Endothelial cell of umbilical vein (primary cell): ENCODE measurements around the gene STK38L. TPM values are rescaled to one million over a fixed set of nuclear protein-coding genes. Genes with fewer than 3 reads are reported as not detected.

Experiments
- Bru-seq: library from RNA; stranded (reverse); fragments of 400-500 nt; gene quantifications from one replicate; lab custom pipeline; 2021; lab: Mats Ljungman, UMichigan
- BruChase-seq, 2 experiments: library from RNA; stranded (reverse); fragments of 400-500 nt; gene quantifications; one replicate each; lab custom pipeline; 2021; lab: Mats Ljungman, UMichigan
- BruUV-seq: library from RNA; stranded (reverse); fragments of 400-500 nt; replicated peaks from 2 replicates; lab custom pipeline; 2021; lab: Mats Ljungman, UMichigan
- CTCF ChIA-PET: fragments of 300-600, 350-600 bp; sonication (Branson Sonifier 250); formaldehyde crosslinking; loops from one replicate; lab custom pipeline; 2021; ENCODE audit warnings: antibody characterized with exemption, inconsistent platforms; lab: Charles Lee
- POLR2A ChIA-PET: fragments of 300-600, 350-600 bp; sonication (Branson Sonifier 250); formaldehyde crosslinking; loops from one replicate; lab custom pipeline; 2021; ENCODE audit warnings: antibody characterized with exemption, inconsistent platforms; lab: Charles Lee
- DNase-seq: peaks from one replicate; pipeline ENCODE4 v3.0.0-alpha.2; 2011; ENCODE audit warnings: low read depth, low spot score
- FAIRE-seq: peaks from 2 replicates; lab custom pipeline; 2011; peaks lifted over from hg19 to GRCh38; lab: Jason Lieb, UNC
- H2AFZ ChIP-seq: 2 replicates; pipeline ENCODE4 v1.6.0; 2012; ENCODE audit warnings: low read depth, low read length, control low read depth, inconsistent platforms
- H3K27ac ChIP-seq: 2 replicates; pipeline ENCODE4 v1.5.1; 2011; ENCODE audit warnings: low read depth, mild to moderate bottlenecking, control low read depth, low read length, moderate library complexity; ENCODE audit not compliant: insufficient read depth
- H3K27me3 ChIP-seq, 2 experiments: 2 replicates each; pipeline versions ENCODE4 v1.6.0 to v1.6.1; 2011; ENCODE audit warnings: low read length in 2 of 2, mixed read lengths in 1 of 2; ENCODE audit not compliant: control insufficient read depth in 2 of 2, insufficient read depth in 2 of 2
- H3K36me3 ChIP-seq, 2 experiments: 2 replicates in 1 of 2; 3 replicates in 1 of 2; pipeline ENCODE4 v1.5.1; 2011; ENCODE audit warnings: low read length in 2 of 2, mild to moderate bottlenecking in 1 of 2, moderate library complexity in 1 of 2; ENCODE audit not compliant: control insufficient read depth in 2 of 2, insufficient read depth in 2 of 2; ENCODE audit errors: extremely low read depth in 1 of 2
- H3K4me1 ChIP-seq: 3 replicates; pipeline ENCODE4 v1.5.1; 2011; ENCODE audit warnings: mild to moderate bottlenecking, low read length; ENCODE audit not compliant: control insufficient read depth, insufficient read depth; ENCODE audit errors: extremely low read depth
- H3K4me2 ChIP-seq: 2 replicates; pipeline ENCODE4 v1.6.1; 2011; ENCODE audit warnings: low read length, control low read depth, mixed read lengths; ENCODE audit not compliant: insufficient read depth
- H3K4me3 ChIP-seq, 3 experiments: fragments of 200-600 bp in 1 of 3; sonication (generic), shearing (Covaris generic) in 1 of 3; replicated peaks in 1 of 3; 2 replicates each; pipeline ENCODE4 v1.5.1; 2011 to 2016; ENCODE audit warnings: control low read depth in 3 of 3, low read length in 3 of 3, mild to moderate bottlenecking in 2 of 3, inconsistent platforms in 1 of 3, low read depth in 1 of 3, moderate library complexity in 1 of 3; ENCODE audit not compliant: insufficient read depth in 1 of 3
- H3K79me2 ChIP-seq: 2 replicates; pipeline ENCODE4 v1.6.0; 2012; ENCODE audit warnings: low read length, inconsistent platforms; ENCODE audit not compliant: control insufficient read depth, insufficient read depth
- H3K9ac ChIP-seq: replicated peaks from 2 replicates; pipeline ENCODE3; 2011; ENCODE audit warnings: low read length, control low read depth; ENCODE audit not compliant: insufficient read depth; ENCODE audit errors: extremely low read depth
- H3K9me1 ChIP-seq: replicated peaks from 3 replicates; pipeline ENCODE4 v1.6.0; 2011; ENCODE audit warnings: mild to moderate bottlenecking, low read length; ENCODE audit not compliant: control insufficient read depth, insufficient read depth; ENCODE audit errors: extremely low read depth
- H3K9me3 ChIP-seq: replicated peaks from 2 replicates; pipeline ENCODE4 v1.5.1; 2012; ENCODE audit warnings: low read length, inconsistent platforms; ENCODE audit not compliant: control insufficient read depth, insufficient read depth
- H4K20me1 ChIP-seq: replicated peaks from 2 replicates; pipeline ENCODE3; 2011; ENCODE audit warnings: mild to moderate bottlenecking, low read length; ENCODE audit not compliant: control insufficient read depth, insufficient read depth; ENCODE audit errors: extremely low read depth
- CTCF ChIP-seq, 2 donors: IDR thresholded peaks; 1 replicate in 1 of 2; 2 replicates in 1 of 2; pipeline ENCODE4 v1.5.1; 2011; ENCODE audit warnings: low read length in 2 of 2, mild to moderate bottlenecking in 2 of 2, moderate library complexity in 2 of 2, control low read depth in 1 of 2, inconsistent platforms in 1 of 2, low read depth in 1 of 2; ENCODE audit not compliant: insufficient read depth in 1 of 2; ENCODE audit errors: extremely low read depth in 1 of 2
- MAX ChIP-seq: IDR thresholded peaks from 2 replicates; pipeline ENCODE4 v1.6.1; 2011; ENCODE audit not compliant: insufficient read depth, insufficient read length
- POLR2A ChIP-seq: IDR thresholded peaks from 2 replicates; pipeline ENCODE4 v1.6.1; 2012; ENCODE audit warnings: low read depth, mild to moderate bottlenecking, control low read depth, low read length
- POLR2AphosphoS5 ChIP-seq: IDR thresholded peaks from 2 replicates; pipeline ENCODE4 v1.6.1; 2012; ENCODE audit warnings: low read depth, mild to moderate bottlenecking, control low read depth, low read length, moderate library complexity; ENCODE audit not compliant: insufficient read depth
- dilution Hi-C: fragments of 300-500 bp; cut with MboI; formaldehyde crosslinking; loops from one replicate; pipeline ENCODE4 v1.15.0; 2019; ENCODE audit warnings: low sequenced_read_pairs; ENCODE audit not compliant: extremely low pct_ligation_motif_present
- intact Hi-C: fragments of 100-400 bp; cut with micrococcal nuclease; formaldehyde crosslinking; loops from one replicate; pipeline ENCODE4 v1.10.0; 2022
- long read RNA-seq: library from polyadenylated mRNA; stranded (forward); transcript quantifications from one replicate; pipeline ENCODE4 v2.0.0, GENCODE V29; 2021
- polyA minus RNA-seq, 3 experiments: library from RNA; depleted of rRNA, polyadenylated mRNA; stranded (reverse); fragments of >200 nt; gene quantifications; 1 replicate in 1 of 3; 2 replicates in 2 of 3; pipeline ENCODE4 v1.2.3, GENCODE V29; 2011
- polyA plus RNA-seq, 4 experiments: library from polyadenylated mRNA; depleted of rRNA in 3 of 4; stranded (reverse) in 3 of 4; unstranded in 1 of 4; fragments of >200 nt; gene quantifications; 2 replicates each; pipeline versions ENCODE4 v1.2.1 to v1.2.3, GENCODE V29; 2011 to 2012; ENCODE audit warnings: missing spikeins in 1 of 4
- total RNA-seq: library from RNA; stranded (reverse); gene quantifications from 2 replicates; pipeline ENCODE4 v1.2.3, GENCODE V29; 2021

STK38L gene
- total RNA-seq (58.4 and 60.0 TPM in 2 replicates), polyA plus RNA-seq (8.9 and 14.7 TPM in 2 replicates), polyA minus RNA-seq (22.9 and 30.2 TPM in 2 replicates), Bru-seq, nascent RNA (percentile 91 among the genes with signal in this experiment), BruChase-seq, experiment 1, labeled RNA remaining after a 6-hour chase (percentile 76 among the genes with signal in this experiment), BruChase-seq, experiment 2, labeled RNA remaining after a 2-hour chase (percentile 85 among the genes with signal in this experiment)
- 13.4 and 15.9 TPM in 2 replicates for polyA plus RNA-seq (2011; cell fraction: cytosol; rRNA removed)
- polyA plus RNA-seq (2011; cell fraction: nucleus; rRNA removed): 59.2 and 69.9 TPM in 2 replicates
- polyA plus RNA-seq (2012): 37.1 and 44.9 TPM in 2 replicates
- polyA minus RNA-seq (2011; cell fraction: cytosol; rRNA and poly(A)+ RNA removed): 3.7 TPM
- 61.3 and 69.6 TPM in 2 replicates for polyA minus RNA-seq (2011; cell fraction: nucleus; rRNA and poly(A)+ RNA removed)
- long read RNA-seq, full-length matches to known transcripts: 64 of 97 reads
- long read RNA-seq, partial matches to known transcripts: 8 of 97 reads
- long read RNA-seq, other reads (novel, unspliced or antisense): 25 of 97 reads

GRCh38 chr12:27243804-27244688 lies at the start of gene STK38L:
Gene STK38L (plus strand): TSS chr12:27244286. CDS start chr12:27297721, 53,435 bp downstream.
- peak within 1 kb of the TSS; percentile 80 to 87 (median 86) for H3K4me3 ChIP-seq
- no peaks in the 10 kb centered on the region for H4K20me1 ChIP-seq
- H2AFZ ChIP-seq: peak within 1 kb of the TSS; percentile 95
- no peaks in the 10 kb centered on the region for H3K9me1 ChIP-seq
- peak; percentile 92 for DNase-seq
- ChIA-PET CTCF (interaction anchor here (1.0 to 2.9 kb wide), 7 partner anchors 15 to 229 kb away, joined by 3 to 52 read pairs (median 4); no protein-coding TSS in a partner anchor), POLR2A (interaction anchor here (0.8 to 1.2 kb wide), 2 partner anchors 47 to 62 kb away, joined by 3 to 5 read pairs; no protein-coding TSS in a partner anchor)
- TSS peak; percentile 37 for BruUV-seq
- peaks cover 35% of the 10 kb centered on the region for H3K79me2 ChIP-seq
- FAIRE-seq: peak; percentile 74
- H3K4me1 ChIP-seq: peaks cover 14% of the 10 kb centered on the region
- H3K9me3 ChIP-seq: no peaks in the 10 kb centered on the region
- dilution Hi-C loops (no loop called here), intact Hi-C loops (loop anchor here (1.0 to 5.0 kb wide), 5 partner anchors 41 to 229 kb away; no protein-coding TSS in a partner anchor)
- peak within 1 kb of the TSS; percentile 88 for H3K9ac ChIP-seq
- H3K36me3 ChIP-seq: no peaks in the 10 kb centered on the region
- TF ChIP-seq POLR2A (peak; percentile 97), POLR2AphosphoS5 (peak; percentile 96), MAX (no peak), CTCF (IDR thresholded peaks at IDR 0.05; ENCODE audit: extremely low read depth in 1 of 2, insufficient read depth in 1 of 2, low read depth in 1 of 2, low read length in 2 of 2) (peak in 1 of 2 donors; percentile 10)
- peak within 1 kb of the TSS; percentile 76 for H3K27ac ChIP-seq
- peak within 1 kb of the TSS; percentile 93 for H3K4me2 ChIP-seq
- no peaks in the 10 kb centered on the region for H3K27me3 ChIP-seq
